Measurements from ENCODE around the gene SMPDL3B. TPM values are rescaled to one million over a fixed set of nuclear protein-coding genes. Genes with fewer than 3 reads are reported as not detected.

The SMPDL3B gene
- total RNA-seq, 2 donors from 2014 or later: 10.1 to 11.8 TPM

DNA sequence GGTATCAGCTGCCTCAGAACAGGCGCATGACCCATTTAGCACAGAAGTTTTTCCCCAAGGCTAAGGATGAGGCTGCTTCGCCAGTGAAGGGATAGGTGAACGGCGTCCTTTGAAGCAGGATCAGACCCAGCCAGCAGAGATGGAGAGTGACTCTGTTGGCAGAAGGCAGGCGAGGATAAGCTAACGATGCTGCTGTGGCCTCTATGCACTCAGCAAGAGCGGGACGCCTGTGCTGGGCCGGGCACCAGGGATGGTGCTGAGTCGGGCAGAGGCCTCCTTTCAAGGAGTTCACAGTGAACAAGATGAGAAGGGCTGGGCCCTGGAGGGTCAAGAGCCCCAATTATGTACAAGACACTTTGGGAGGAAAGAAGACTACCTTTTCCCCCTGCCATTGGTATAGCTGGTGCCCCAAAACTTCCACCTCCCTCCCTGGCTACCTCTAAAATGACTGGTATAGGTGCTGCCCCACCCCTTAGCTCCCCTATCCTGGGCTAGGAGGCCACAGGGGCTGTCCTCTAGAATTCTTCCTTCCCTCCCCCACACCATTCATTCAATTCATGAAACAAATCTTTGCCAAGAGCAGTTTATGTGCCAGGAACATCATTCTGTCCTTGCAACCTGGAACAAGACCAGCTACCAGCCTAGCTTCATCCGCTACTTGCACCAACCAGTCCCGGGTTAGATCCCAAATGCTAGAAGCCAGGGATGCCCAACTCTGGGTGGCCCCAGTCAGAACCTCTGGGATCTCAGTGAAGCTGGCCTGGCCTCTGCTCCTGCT is 32.5 kb downstream of the SMPDL3B start:
- no peak overlapping the region for H3K9ac ChIP-seq (ENCODE audit: extremely low read depth, low read length, poor library complexity, severe bottlenecking)
- peaks cover 33% of the 10 kb centered on the region for H3K36me3 ChIP-seq (ENCODE audit: control insufficient read depth, insufficient read depth, low read length)
- Mint-ChIP-seq H3K9me3 (no peaks in the 10 kb centered on the region), H3K36me3 (ENCODE audit: low read depth) (peaks cover 44% of the 10 kb centered on the region), H3K27ac (no peak overlapping the region), H3K27me3 (ENCODE audit: insufficient read depth) (no peaks in the 10 kb centered on the region), H3K4me1 (peaks cover 4% of the 10 kb centered on the region), H3K4me3 (no peak overlapping the region)
- no peak overlapping the region for H3K27ac ChIP-seq (ENCODE audit: low read depth, low read length)
- H3K4me1 ChIP-seq (ENCODE audit: control insufficient read depth, insufficient read depth, low read length): no peaks in the 10 kb centered on the region
- H3K27me3 ChIP-seq (ENCODE audit: control insufficient read depth, insufficient read depth, low read length, poor library complexity, severe bottlenecking): no peaks in the 10 kb centered on the region
- no peak for DNase-seq
- no peaks in the 10 kb centered on the region for H3K9me3 ChIP-seq (ENCODE audit: control insufficient read depth, low read length)
- TF ChIP-seq, protein P1, sequence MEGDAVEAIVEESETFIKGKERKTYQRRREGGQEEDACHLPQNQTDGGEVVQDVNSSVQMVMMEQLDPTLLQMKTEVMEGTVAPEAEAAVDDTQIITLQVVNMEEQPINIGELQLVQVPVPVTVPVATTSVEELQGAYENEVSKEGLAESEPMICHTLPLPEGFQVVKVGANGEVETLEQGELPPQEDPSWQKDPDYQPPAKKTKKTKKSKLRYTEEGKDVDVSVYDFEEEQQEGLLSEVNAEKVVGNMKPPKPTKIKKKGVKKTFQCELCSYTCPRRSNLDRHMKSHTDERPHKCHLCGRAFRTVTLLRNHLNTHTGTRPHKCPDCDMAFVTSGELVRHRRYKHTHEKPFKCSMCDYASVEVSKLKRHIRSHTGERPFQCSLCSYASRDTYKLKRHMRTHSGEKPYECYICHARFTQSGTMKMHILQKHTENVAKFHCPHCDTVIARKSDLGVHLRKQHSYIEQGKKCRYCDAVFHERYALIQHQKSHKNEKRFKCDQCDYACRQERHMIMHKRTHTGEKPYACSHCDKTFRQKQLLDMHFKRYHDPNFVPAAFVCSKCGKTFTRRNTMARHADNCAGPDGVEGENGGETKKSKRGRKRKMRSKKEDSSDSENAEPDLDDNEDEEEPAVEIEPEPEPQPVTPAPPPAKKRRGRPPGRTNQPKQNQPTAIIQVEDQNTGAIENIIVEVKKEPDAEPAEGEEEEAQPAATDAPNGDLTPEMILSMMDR (conservative IDR thresholded peaks at IDR 0.05): no peak
- H3K4me3 ChIP-seq (ENCODE audit: low read length): no peak overlapping the region
- WGBS, 2 experiments (ENCODE audit: insufficient coverage in 1 of 2, insufficient read length in 1 of 2): 95% methylated on average over 10 to 12 of the region's 12 CpGs

DNA sequence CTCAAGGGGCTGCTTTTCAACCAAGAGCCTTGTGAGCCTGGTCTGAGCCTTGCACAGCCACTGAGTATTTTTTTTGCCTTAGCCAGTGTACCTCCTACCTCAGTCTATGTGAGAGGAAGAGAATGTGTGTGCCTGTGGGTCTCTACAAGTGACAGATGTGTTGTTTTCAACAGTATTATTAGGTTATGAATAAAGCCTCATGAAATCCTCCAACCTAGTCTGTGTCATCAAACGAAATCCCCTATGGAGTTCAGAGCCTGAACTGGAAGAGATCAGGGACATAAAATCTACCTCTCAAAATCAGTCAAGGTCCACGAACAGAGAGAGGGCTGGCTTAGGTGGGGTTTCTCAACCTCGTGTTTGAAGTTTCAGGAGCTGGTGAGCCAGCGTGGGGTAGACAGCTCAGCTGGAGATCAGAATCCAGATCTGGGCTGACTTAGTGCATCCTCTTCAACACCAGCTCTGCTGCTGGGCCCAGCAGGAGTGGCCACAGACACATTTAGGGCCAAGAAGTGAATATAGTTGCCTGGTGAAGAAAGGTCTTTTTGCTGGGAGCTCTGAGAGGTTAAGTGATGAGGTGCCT is 33.2 kb downstream of the SMPDL3B start:
- WGBS, 2 experiments (ENCODE audit: insufficient coverage in 1 of 2, insufficient read length in 1 of 2): 83 to 95% methylated on average over 3 to 4 of the region's 4 CpGs
- TF ChIP-seq, protein P1 (conservative IDR thresholded peaks at IDR 0.05): no peak
- H3K27ac ChIP-seq (ENCODE audit: low read depth, low read length): no peak overlapping the region
- no peaks in the 10 kb centered on the region for H3K9me3 Mint-ChIP-seq
- peaks cover 36% of the 10 kb centered on the region for H3K36me3 ChIP-seq (ENCODE audit: control insufficient read depth, insufficient read depth, low read length)
- no peak for DNase-seq
- H3K27me3 ChIP-seq (ENCODE audit: control insufficient read depth, insufficient read depth, low read length, poor library complexity, severe bottlenecking): no peaks in the 10 kb centered on the region
- no peaks in the 10 kb centered on the region for H3K27me3 Mint-ChIP-seq (ENCODE audit: insufficient read depth)
- peaks cover 46% of the 10 kb centered on the region for H3K36me3 Mint-ChIP-seq (ENCODE audit: low read depth)
- H3K9ac ChIP-seq (ENCODE audit: extremely low read depth, low read length, poor library complexity, severe bottlenecking): no peak overlapping the region
- H3K9me3 ChIP-seq (ENCODE audit: control insufficient read depth, low read length): no peaks in the 10 kb centered on the region
- H3K4me3 Mint-ChIP-seq: no peak overlapping the region
- H3K4me1 Mint-ChIP-seq: peaks cover 4% of the 10 kb centered on the region
- no peaks in the 10 kb centered on the region for H3K4me1 ChIP-seq (ENCODE audit: control insufficient read depth, insufficient read depth, low read length)
- H3K27ac Mint-ChIP-seq: no peak overlapping the region
- H3K4me3 ChIP-seq (ENCODE audit: low read length): no peak overlapping the region

DNA sequence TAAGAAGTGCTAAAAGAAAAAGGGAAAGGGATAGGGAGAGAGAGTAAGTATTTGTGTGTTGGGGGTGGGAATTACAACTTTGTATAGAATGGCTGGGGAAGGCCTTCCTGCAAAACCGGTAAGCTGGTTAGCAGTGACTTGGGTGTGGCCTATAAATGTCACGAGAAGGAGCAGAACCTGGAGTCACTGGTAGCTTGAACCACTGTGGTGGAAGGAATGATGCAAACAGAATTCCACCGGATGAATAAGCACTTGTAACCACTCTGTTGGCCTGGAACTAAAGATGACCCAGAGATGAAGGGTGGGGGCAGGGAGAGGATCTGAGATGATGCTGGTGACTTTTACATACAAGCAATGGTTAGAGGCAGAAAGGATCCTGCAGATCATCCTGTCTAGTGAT is 33.9 kb downstream of the SMPDL3B start:
- TF ChIP-seq, protein P1 (conservative IDR thresholded peaks at IDR 0.05): no peak
- Mint-ChIP-seq H3K36me3 (ENCODE audit: low read depth) (peaks cover 42% of the 10 kb centered on the region), H3K27ac (no peak overlapping the region), H3K9me3 (no peaks in the 10 kb centered on the region), H3K27me3 (ENCODE audit: insufficient read depth) (no peaks in the 10 kb centered on the region), H3K4me3 (no peak overlapping the region), H3K4me1 (peaks cover 4% of the 10 kb centered on the region)
- Histone ChIP-seq H3K27ac (ENCODE audit: low read depth, low read length) (no peak overlapping the region), H3K27me3 (ENCODE audit: control insufficient read depth, insufficient read depth, low read length, poor library complexity, severe bottlenecking) (no peaks in the 10 kb centered on the region), H3K9me3 (ENCODE audit: control insufficient read depth, low read length) (no peaks in the 10 kb centered on the region), H3K36me3 (ENCODE audit: control insufficient read depth, insufficient read depth, low read length) (peaks cover 40% of the 10 kb centered on the region), H3K4me3 (ENCODE audit: low read length) (no peak overlapping the region), H3K4me1 (ENCODE audit: control insufficient read depth, insufficient read depth, low read length) (no peaks in the 10 kb centered on the region), H3K9ac (ENCODE audit: extremely low read depth, low read length, poor library complexity, severe bottlenecking) (no peak overlapping the region)
- no peak for DNase-seq
- WGBS, 2 experiments (ENCODE audit: insufficient coverage in 1 of 2, insufficient read length in 1 of 2): 86 to 97% methylated on average over 3 of the region's 3 CpGs

Data from endodermal cell (in vitro differentiated cells).